GM21526 (cell line): ENCODE results near the gene ZMYND11.
A peak's percentile ranks its signal among the peaks of the same experiment; 100 is the strongest.
"Not testable (repeated sequence)": the region's sequence is repeated elsewhere in the genome, so short reads cannot be mapped to it uniquely, and the experiment has no call there.

Experiments used
- ATAC-seq: cut with Tn5 transposase; IDR thresholded peaks from one replicate; pipeline ENCODE4 v1.9.1; 2021; ENCODE audit warnings: moderate library complexity; ENCODE audit not compliant: unreplicated experiment, low FRiP score

The ZMYND11 gene

DNA sequence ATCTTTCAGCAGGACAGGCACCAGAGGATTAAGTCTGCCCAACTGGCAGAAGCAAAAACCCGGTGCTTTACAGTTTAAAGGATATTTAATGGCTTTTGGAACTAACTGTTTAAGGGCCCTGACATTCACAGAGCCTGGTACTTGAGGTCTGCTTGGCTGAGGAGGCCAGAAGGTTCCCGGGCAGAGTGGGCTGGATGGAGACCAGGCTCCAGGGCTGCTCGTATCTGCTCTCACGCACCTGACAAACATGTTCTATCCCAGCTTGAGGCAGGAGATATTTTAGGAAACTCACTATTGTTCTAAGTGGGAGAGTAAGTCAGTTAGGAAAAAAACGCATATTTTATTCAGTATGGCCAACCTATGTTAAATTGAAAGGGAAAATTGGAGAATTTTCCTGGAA, 143.5 kb downstream of the ZMYND11 start:
- no peak for ATAC-seq

- ATAC-seq: no peak
Measured at GRCh38 chr10:279232-279631, 144.0 kb downstream of the ZMYND11 start.

- ATAC-seq: no peak
Measured at GRCh38 chr10:279655-280054, 144.4 kb downstream of the ZMYND11 start.

- ATAC-seq: no peak
Measured at GRCh38 chr10:282294-283139, 147.3 kb downstream of the ZMYND11 start.

DNA sequence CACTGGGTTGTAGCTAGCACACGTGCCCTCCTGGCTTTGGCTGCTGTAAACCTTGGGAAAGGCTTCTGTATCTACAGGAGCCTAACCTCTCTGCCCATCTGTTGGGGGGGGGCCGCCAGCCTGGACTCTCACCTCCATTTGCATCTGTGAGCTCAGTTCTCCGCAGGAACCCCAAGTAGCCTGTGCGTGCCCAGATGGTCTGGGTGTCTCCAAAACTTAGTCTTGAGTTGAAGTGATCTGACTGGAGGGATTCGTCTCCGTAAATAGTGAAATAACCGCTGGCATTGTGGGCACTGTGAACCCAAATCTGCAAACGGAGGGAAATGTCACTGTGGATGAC, 147.9 kb downstream of the ZMYND11 start:
- ATAC-seq: no peak

GRCh38 chr10:283916-284356, 148.7 kb downstream of the ZMYND11 start:
- ATAC-seq: peak; percentile 89

DNA sequence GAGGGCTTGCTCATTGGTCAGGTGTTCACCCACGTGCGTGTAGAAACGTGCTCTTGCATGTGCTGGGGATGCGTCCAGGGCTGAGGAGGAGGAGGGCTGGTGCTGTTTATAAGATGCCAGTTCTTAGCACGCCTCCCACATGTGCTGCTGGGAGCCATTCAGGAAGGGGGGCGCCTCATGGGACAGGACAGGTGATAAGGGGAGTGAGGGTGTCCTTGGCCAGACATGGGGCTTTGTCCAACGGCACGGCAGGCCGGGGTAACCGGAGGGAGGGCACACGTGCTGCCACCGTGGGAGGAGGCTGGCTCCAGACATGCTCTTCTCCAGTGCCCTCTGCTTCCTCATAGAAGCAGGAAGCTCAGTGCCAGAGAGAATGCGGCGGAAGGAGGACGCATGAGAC, 150.0 kb downstream of the ZMYND11 start:
- ATAC-seq: no peak

DNA sequence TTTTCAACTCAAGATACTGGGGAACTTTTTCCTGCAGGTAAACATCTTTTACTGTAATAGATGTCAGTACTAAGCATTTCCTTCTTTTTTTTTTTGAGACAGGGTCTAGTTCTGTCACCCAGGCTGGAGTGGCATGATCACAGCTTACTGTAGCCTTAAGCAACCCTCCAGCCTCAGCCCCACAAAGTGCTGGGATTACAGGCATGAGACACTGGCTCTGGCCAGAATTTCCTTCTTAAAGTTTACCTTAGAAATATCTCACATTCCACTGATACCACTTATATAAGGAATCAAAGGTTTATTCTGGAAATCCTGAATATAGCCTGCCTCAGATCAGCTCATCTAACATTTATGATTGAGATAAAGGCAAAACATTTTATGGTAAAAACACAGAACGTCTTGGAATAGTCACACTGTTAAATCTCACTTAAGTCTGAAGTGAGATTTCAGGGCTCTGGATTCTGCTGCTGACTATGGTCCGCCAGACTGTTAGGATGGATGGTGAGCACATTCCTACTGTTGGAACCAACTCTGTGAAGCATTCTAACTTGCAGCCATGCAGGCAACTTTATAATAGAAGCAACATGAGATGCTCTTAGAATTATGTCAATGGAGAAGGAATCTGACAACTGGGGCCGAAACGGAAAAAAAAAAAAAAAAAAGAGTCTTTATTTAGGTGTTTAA, 151.9 kb downstream of the ZMYND11 start:
- no peak for ATAC-seq

DNA sequence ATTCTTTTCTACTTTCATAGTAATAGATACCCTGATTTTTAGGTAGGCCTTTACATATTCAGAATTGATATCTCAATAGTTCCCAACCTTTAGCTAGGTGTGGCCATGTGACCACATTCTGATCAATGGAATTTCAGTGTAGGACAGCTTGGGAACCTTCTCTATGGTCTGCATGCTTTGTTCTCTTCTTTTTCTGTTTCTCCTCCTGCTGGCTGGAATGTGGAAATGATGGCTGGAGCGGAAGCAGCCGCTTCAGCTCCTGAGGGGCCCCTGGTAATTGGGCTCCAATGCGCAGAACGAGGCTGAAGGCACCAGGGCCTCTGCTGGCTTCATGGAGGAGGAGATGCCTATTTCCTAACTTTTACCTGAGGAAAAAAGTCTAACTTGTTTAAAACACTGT, 152.6 kb downstream of the ZMYND11 start:
- ATAC-seq: no peak

DNA sequence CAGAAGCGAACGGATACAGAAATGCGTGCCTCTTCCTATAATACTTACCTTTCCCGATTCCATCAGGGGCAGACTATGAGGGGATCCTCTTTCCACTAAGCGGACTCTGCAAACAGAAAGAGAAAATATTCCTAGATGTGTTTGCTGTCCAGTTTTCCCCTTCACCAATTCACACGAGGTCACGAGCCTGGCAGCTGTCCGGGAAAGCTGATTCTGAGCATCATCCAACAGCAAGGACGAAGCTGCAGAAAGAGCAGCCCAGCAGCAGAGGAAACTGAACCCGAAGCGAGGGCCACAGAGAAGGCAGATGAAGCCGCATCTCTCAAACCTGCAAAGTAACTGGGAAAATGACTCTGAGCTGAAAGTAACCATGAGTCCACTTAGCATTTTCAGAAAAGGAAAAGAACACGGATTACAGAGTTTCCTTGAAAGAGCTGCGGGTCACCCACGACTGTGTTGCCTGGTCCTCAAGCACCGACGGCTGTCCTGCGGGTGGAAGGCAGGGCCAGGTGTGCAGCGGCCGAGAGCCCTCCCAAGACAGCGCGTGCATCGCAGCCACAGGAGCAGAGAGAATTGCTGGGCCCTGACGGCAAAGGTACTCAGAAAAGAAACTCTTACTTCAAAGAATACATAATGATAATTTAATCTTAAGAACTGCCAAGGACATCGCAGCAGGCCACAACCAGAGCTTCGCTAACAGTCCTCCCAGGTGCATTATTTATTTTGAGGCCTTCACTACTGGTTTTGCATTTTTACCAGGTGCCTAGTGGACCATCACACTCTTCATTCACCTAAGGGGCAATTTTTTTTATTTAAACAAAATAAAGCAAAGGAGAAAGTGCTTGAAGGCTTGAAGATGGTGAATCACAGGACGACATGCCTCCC, 153.3 kb downstream of the ZMYND11 start:
- ATAC-seq: no peak

- ATAC-seq: no peak
Measured at GRCh38 chr10:289581-289980, 154.3 kb downstream of the ZMYND11 start.

DNA sequence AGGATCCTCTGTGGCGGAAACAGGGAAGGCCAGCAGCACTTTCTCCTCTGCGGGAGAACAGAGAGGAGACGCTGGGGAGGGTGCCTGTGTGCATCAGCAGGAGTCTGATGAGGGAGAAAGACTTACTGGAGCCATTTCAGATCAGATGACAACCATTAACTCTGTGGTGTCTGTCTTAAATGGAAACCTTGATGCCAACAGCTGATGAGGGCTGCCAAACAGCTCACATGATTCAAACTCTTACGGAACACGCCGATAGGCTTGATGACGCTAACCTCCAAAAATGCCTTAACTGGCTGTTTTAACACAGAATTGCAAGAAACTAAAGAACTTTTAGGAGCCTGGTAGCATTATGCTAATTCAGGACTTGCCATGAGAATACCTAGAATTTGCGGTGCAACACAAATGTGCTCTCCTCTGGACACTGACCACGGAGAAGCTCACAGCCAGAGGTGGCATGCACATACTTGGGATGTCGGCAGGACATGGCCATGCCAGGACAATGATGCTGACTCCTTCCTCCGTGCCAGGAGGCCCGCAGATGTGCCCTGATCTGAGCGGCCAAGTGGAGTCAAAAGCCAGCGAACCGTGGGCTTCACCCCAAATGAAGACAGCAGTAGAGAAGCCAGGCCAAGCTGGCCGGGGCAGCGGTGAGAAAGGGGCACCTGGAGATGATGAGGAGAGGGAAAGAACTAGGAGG, 154.9 kb downstream of the ZMYND11 start:
- ATAC-seq: no peak

DNA sequence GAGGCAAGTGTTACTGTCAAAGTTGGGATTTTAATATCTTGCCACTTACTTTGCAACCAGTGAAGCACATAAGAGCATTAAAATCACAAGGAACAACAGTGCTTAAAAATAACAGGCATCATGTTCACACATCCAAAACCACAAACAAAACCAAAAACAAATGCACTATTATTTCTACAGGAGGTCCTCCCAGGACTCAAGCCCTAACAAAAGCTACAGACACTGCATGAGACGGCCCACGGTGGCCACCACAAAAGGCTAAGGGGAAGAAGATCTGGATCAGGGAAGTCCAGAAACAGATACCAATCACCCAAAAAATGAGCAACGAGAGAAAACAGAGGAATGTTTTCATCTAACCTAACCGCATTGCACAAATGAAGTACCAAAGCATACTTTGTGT, 158.4 kb downstream of the ZMYND11 start:
- ATAC-seq: no peak

DNA sequence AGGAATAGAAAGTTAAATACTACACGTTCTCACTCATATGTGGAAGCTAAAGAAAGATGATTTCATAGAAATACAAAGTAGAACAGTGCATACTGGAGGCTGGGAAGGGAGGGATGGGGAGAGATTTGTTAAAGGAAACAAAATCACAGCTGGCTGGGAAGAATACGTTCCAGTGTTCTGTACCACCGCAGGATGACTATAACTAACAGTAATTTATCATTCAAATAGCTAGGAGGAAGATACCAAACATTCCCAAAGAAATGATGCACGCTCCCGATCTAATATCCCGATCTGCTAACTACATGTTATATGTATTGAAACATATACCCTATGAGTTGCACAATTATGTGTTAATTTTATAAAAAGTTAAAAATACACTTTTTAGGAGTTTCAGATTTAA, 162.3 kb downstream of the ZMYND11 start:
- ATAC-seq: no peak

DNA sequence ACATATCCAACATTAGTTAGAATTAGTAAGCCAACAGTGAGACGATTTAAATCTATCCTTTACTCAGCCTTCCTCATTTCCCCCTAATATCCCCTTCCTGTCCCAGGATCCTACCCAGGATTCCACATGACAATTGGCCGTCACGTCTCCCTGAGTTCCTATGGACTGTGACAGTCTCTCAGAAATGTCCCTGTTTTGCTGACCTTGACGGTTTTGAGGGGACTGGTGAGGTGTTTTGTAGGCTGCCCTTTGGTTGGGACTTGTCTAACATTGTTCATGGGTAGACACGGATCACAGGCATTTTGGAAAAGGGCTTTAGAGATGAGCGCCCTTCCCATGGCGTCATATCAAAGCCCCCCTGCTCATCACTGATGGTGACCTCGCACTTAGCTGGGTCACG, 162.8 kb downstream of the ZMYND11 start:
- ATAC-seq: no peak

GRCh38 chr10:299512-299911, 164.3 kb downstream of the ZMYND11 start:
- ATAC-seq: peak; percentile 59

GRCh38 chr10:299969-300368, 164.7 kb downstream of the ZMYND11 start:
- peak; percentile 77 for ATAC-seq

DNA sequence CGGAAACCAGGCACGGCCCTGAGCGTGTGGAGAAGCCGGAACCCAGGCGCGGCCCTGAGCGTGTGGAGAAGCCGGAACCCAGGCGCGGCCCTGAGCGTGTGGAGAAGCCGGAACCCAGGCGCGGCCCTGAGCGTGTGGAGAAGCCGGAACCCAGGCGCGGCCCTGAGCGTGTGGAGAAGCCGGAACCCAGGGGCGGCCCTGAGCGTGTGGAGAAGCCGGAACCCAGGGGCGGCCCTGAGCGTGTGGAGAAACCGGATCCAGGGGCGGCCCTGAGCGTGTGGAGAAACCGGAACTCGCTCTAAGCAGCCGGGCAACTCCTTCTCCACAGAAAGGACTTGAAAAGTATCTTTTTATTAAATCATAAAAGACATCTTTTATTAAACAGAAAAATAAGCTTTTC, 165.3 kb downstream of the ZMYND11 start:
- ATAC-seq: not testable (repeated sequence)

- no peak for ATAC-seq
Measured at GRCh38 chr10:301536-301935, 166.3 kb downstream of the ZMYND11 start.
